ENCODE measurements around the gene LAMP2. TPM values are rescaled to one million over a fixed set of nuclear protein-coding genes. Genes with fewer than 3 reads are reported as not detected.

LAMP2 gene
- total RNA-seq, 1 donor from 2014 or later: 33.8 TPM

Small RNAs within 50 kb of the gene (small RNA-seq; reads per million reads assigned to genes)
- gene RNU7-37P: not detected

Other genes with a start within 250 kb of the LAMP2 start
- 45.2 TPM for gene ZBTB33, start 218.5 kb downstream of the LAMP2 start, total RNA-seq
- 1.6 TPM for gene TMEM255A, start 157.8 kb downstream of the LAMP2 start, total RNA-seq
- gene ATP1B4, start 107.2 kb downstream of the LAMP2 start, total RNA-seq: not detected
- 35.5 TPM for gene CUL4B, start 91.7 kb upstream of the LAMP2 start, total RNA-seq
- 42.0 TPM for gene MCTS1, start 134.8 kb upstream of the LAMP2 start, total RNA-seq
- 15.9 TPM for gene C1GALT1C1, start 160.8 kb upstream of the LAMP2 start, total RNA-seq